NCI-H187 treated with DMSO at 0.1 percent for 48 hours (cell line): ENCODE measurements around the gene ZNF207.
A peak's percentile ranks its signal among the peaks of the same experiment; 100 is the strongest.
"Not testable (repeated sequence)": the region's sequence is repeated elsewhere in the genome, so short reads cannot be mapped to it uniquely, and the experiment has no call there.

Source experiments
- DNase-seq: peaks from one replicate; lab custom pipeline; 2025; lab: John Stamatoyannopoulos, UW

The ZNF207 gene

GRCh38 chr17:32349854-32350665 is at the start of gene ZNF207:
Gene ZNF207 (plus strand): TSS chr17:32350157. CDS start chr17:32350286, 129 bp downstream.
- DNase-seq = peak; percentile 95

GRCh38 chr17:32302037-32302436 is 47.9 kb upstream of the ZNF207 start:
- DNase-seq = no peak

GRCh38 chr17:32302860-32303649 is 46.9 kb upstream of the ZNF207 start:
- DNase-seq = no peak

GRCh38 chr17:32303781-32304288 is 46.1 kb upstream of the ZNF207 start:
- DNase-seq = no peak

GRCh38 chr17:32305049-32305448 is 44.9 kb upstream of the ZNF207 start:
- no peak for DNase-seq

- no peak for DNase-seq
These were observed 42.3 kb upstream of the ZNF207 start for GRCh38 chr17:32307658-32308057.

GRCh38 chr17:32311028-32311536 is 38.9 kb upstream of the ZNF207 start:
- DNase-seq = no peak

- no peak for DNase-seq
These were observed 35.3 kb upstream of the ZNF207 start for GRCh38 chr17:32314636-32315035.

GRCh38 chr17:32315171-32315570 is 34.8 kb upstream of the ZNF207 start:
- no peak for DNase-seq

- not testable (repeated sequence) for DNase-seq
These were observed 33.3 kb upstream of the ZNF207 start for GRCh38 chr17:32316653-32317052.

- no peak for DNase-seq
These were observed 32.6 kb upstream of the ZNF207 start for GRCh38 chr17:32317353-32317752.

GRCh38 chr17:32318071-32318470 is 31.9 kb upstream of the ZNF207 start:
- DNase-seq = no peak

GRCh38 chr17:32319548-32319905 is 30.4 kb upstream of the ZNF207 start:
- no peak for DNase-seq

- not testable (repeated sequence) for DNase-seq
These were observed 29.9 kb upstream of the ZNF207 start for GRCh38 chr17:32320080-32320479.

- DNase-seq = no peak
These were observed 29.1 kb upstream of the ZNF207 start for GRCh38 chr17:32320847-32321246.

GRCh38 chr17:32323046-32323445 is 26.9 kb upstream of the ZNF207 start:
- DNase-seq = no peak

- DNase-seq = no peak
These were observed 26.0 kb upstream of the ZNF207 start for GRCh38 chr17:32323811-32324491.

- no peak for DNase-seq
These were observed 22.0 kb upstream of the ZNF207 start for GRCh38 chr17:32327911-32328310.

- DNase-seq = no peak
These were observed 19.8 kb upstream of the ZNF207 start for GRCh38 chr17:32330147-32330546.

- no peak for DNase-seq
These were observed 18.5 kb upstream of the ZNF207 start for GRCh38 chr17:32331243-32332040.

- DNase-seq = no peak
These were observed 16.8 kb upstream of the ZNF207 start for GRCh38 chr17:32333187-32333586.
